Activated CD8-positive, alpha-beta memory T cell treated with anti-CD3 and anti-CD28 coated beads for 4 hours (primary cell): ENCODE results near the gene EPHA6.
"Not testable (repeated sequence)": the region's sequence is repeated elsewhere in the genome, so short reads cannot be mapped to it uniquely, and the experiment has no call there.

Experiments
- DNase-seq, 2 donors: peaks; one replicate each; pipeline ENCODE4 v3.0.0-alpha.2; 2020; ENCODE audit warnings: low read depth in 2 of 2

EPHA6 gene

DNA sequence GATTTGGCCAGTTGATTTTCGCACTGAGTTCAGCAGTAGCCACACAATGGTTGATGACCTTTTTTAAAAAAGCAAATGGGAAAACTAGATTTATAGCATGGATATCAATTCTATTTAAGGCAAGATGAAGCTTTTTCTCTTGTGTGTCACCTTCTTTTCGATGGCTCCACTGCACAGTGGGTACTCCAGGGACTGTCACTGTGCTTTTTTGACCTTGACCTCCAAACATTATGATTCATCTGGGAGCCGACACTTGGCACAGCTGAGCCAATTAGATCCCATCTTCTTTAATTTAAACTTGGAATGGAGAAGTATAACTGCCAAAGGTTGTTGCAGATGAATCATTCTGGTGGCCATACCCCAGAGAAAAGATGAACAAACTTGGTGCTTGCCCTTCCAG lies 367.3 kb downstream of the EPHA6 start:
- DNase-seq, result no peak

GRCh38 chr3:97187771-97188170 lies 373.4 kb downstream of the EPHA6 start:
- DNase-seq, result no peak

DNA sequence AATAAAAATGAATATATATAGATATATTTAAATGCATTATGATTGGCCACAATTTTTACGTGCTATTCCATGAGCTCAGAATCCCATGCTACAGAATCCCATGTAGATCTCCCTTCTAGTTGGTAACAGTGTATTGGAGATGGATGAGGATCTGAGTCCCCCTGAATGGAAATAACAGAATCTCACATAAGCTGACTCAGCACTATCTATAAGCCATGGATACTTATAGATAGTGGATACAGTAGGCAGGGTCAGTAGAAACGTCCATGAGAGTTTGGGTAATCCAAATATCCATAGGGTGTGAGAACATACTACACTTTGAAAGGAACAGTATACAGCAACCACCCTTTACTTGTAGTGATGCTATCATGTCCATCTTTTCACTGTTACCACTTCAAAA lies 375.4 kb downstream of the EPHA6 start:
- DNase-seq, result no peak

DNA sequence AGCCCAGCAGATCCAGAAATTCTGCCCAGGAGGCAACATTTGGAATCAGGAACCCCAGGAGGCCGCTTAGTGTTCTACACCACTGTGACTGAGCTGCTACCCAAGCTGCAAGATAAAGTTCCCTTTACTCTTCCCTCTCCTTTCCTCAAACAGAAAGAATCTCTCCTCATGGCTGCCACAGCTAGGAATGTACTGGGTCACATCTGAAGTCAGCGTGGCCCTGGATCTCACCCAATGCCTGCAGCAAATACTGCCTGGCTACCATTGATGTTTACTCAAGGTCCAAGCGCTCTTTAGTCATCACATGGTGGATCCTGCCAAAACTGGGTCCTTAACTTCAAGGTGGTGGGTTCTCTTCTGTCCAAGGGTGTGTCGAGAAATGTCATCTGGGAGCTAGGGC lies 382.7 kb downstream of the EPHA6 start:
- no peak for DNase-seq

DNA sequence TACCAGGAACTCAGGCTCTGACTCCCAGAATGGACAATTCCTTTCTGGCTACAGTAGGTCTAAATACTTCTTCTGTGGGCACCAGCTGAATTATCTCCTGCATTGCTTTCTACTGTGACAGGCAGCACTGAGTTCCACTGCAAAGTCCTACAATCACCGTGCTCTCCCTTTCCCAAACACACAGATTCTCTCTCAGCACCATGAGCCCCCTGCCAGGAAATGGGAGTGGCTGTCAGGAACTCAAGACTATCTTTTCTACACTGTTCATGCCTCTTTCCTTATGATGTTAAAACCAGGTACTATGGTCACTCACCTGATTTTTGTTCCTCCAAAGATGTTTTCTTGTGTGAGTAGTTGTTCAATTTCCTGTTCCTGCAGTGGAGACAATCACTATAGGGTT lies 383.4 kb downstream of the EPHA6 start:
- no peak for DNase-seq

- DNase-seq, result no peak
Observed at GRCh38 chr3:97200387-97200786, 386.0 kb downstream of the EPHA6 start.

DNA sequence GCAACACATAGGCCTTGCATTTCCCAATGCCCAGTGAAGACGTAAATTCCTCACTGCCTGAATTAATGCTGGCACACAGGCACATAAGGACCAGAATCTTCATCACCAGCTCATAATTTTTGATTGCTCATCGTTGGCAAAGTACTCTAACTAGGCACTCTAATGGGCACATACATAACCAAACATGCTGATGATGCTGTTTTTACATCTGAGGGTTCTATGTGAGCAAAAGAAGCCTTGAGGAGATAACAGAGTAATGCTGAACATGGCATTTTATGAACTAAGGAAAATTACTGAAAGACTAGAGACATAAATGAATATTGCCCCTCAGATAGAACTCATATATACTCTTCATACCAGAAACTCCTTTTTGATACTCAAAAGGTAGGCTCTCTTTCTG lies 387.4 kb downstream of the EPHA6 start:
- DNase-seq, result no peak

GRCh38 chr3:97228966-97229365 lies 414.6 kb downstream of the EPHA6 start:
- no peak for DNase-seq

- DNase-seq, result no peak
Observed at GRCh38 chr3:97230486-97230885, 416.1 kb downstream of the EPHA6 start.

DNA sequence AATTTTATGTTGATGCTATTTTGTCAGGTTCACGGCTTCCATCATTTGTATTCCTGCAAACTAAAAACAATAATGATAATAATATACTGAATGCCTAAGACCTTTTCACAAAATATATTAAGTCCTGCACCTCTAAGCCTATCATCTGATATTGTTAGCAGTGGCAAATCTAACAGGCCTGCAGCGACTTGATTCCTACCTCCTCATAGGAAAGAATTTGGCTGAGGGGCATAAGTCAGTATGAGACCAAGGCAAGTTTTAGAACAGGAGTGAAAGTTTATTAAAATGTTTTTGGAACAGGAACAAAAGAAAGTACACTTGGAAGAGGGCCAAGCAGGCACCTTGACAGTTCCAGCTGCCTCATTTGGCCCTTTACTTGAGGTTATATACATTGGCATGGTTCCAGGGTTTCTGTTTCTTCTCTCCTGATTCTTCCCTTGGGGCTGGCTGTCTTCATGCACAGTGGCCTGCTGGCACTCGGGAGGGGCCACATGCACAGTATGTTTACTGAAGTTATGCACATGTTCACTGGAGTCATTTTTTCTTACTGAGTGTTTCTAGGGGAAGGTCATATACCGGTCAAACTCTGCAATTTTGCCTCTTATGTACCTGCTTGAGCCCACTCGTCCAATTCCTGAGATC lies 418.1 kb downstream of the EPHA6 start:
- DNase-seq, result no peak

DNA sequence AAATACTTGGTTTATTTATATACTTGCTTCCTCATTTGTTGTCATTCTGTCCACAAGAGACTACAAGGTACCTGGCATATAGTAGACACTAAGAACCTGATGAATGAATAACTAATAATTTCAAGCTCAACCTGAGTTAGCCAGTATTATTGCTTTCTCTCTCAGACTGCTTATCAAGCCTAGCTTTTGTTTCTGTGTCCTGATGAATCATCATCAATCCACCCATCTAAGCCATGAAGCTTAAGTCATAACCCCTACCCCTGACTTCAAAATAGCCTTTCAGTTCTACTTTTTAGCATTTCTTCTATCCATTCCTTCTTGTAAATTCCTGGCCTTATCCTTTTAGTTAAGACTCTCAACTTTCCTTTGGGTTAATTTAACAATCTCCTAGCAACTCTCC lies 420.8 kb downstream of the EPHA6 start:
- no peak for DNase-seq

- DNase-seq, result no peak
Observed at GRCh38 chr3:97235611-97236315, 421.4 kb downstream of the EPHA6 start.

DNA sequence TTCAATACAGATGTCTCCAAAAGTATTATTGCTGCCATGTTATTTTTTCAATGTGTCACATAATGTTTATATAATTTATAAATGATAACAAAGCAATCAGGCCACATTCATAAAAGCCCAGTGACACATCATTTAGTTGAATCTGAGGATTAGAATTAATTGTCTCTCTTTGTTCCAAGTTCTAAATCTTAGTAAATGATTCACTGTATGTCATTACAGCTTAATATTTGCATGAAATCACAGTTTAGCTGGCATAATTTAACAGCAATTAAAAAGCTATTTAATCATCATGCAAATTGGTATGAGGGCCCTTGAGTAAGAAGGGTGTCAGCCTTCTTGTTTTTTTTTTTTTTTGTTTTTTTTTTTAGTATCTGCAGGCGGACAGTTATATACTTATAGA lies 427.0 kb downstream of the EPHA6 start:
- DNase-seq, result no peak

GRCh38 chr3:97245201-97245910 lies 431.0 kb downstream of the EPHA6 start:
- no peak for DNase-seq

DNA sequence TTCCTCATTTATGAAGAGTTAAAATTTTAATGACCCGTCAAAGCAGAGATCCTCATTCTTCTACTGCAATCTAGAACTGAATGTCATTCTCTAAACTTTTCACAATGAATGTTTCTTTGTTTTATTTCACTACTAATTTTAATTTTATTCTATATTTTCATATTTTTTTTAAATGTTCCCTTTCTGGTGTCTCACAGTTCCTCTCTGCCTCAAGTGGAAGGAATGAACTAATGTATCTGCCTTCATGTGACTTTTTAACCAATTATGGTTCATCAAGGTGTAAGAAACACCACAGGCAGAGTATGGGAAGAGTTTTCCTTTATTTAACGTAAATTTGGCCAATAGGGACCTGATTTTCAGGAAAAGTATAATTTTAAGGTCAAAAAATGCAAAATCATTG lies 441.7 kb downstream of the EPHA6 start:
- no peak for DNase-seq

GRCh38 chr3:97257942-97258697 lies 443.7 kb downstream of the EPHA6 start:
- DNase-seq, result no peak

DNA sequence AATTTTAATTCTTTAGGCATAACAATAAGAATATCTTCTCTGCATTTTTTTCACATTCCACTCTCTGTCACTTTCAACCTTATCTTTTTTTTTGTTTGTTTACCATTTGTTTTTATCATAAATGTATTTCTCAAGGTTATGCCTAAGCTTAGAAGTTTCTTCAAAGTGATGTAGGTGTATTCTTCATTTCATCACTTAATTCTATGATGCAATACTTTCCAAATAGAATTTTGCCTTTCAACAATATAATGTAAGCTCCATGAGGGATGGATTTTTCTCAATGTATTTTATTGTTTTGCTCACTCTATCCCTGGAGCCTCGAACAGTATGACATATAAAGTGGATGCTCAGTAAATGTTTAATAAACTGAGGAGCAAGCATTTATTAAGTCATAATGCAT lies 444.9 kb downstream of the EPHA6 start:
- DNase-seq, result no peak

DNA sequence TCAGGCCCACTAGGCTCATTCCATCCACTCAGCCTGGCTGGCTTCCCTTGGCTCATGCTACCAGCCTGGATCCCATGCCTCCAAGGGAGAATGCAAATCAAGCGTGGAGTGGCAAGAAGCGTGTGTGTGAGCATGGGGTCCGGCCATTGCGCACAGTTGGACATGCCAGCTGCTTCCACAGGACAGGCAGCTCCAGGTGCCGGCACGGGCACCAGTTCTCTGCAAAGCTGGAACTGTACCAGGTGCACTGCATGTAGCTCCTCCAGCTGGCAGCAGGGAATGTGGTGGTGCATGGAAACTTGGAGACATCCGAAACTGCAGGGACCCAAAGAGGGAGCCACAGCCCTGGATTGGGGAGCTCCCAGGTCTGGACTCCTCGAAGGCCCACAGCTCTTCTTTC lies 449.8 kb downstream of the EPHA6 start:
- DNase-seq, result no peak

GRCh38 chr3:97265237-97266005 lies 451.0 kb downstream of the EPHA6 start:
- no peak for DNase-seq

- DNase-seq, result no peak
Observed at GRCh38 chr3:97269202-97269601, 454.8 kb downstream of the EPHA6 start.

GRCh38 chr3:97276879-97277550 lies 462.6 kb downstream of the EPHA6 start:
- DNase-seq, result not testable (repeated sequence)
